Stimulated activated CD4-positive, alpha-beta T cell treated with anti-CD3 and anti-CD28 coated beads, Interleukin-2, amount 100 ng/mL, for 4 hours (primary cell): ENCODE measurements around the gene ST3GAL4.
"Not testable (repeated sequence)": the region's sequence is repeated elsewhere in the genome, so short reads cannot be mapped to it uniquely, and the experiment has no call there.

Experiments
- DNase-seq: peaks from one replicate; pipeline ENCODE4 v3.0.0-alpha.2; 2020; ENCODE audit warnings: low read depth

Gene ST3GAL4

DNA sequence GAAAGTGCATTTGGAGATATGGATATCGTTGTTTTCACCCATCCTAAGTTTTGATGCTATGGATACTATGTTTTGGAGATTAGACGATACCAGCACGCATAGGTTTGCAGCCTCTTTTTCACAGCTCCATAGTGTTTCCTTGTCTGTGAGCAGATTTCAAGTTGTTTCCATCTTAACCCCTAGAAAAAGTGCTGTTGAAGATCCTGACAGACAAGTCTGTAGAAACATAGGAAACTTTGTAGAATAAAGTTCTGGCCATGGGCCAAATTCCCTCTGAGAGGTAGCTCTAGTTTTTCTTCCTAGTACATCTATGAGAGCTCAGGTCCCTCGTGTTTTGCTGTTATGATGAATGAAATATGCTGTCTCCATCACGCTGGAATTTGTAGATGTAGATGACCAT lies 32.4 kb downstream of the ST3GAL4 start:
- DNase-seq = no peak

GRCh38 chr11:126390272-126390867 lies 34.9 kb downstream of the ST3GAL4 start:
- no peak for DNase-seq

DNA sequence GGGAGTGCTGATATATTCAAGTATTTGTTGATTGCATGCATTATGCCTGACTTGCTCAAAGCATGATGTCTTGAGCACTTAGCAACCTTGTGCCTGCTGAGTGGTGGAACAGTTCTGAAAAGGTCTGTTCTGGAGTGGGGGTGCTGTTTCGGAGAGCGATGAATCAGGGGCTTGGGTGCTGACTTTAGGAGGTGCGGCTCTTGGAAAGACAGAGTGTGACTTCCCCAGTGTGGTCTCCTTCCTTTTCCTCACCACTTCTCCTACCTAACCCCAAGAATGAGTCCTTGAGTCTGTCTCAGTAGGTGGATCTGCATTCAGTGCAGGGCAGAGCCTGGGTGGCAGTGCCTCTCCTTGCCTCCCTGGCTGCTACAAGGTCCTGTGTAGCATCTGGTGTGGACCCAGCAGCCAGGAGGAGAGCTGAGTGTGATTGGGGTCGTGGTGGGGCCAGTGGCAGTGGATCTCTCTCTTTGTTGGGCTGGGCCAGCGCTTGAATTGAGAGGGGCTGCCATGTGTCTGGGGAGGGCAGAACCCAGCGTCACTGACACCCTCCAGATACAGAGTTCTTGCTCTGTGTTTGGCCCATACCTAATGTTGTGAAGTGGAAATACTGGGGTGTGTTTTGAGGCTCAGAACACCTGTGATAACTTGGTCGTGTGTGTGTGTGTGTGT lies 35.9 kb downstream of the ST3GAL4 start:
- no peak for DNase-seq

- no peak for DNase-seq
These were observed 36.6 kb downstream of the ST3GAL4 start for GRCh38 chr11:126391970-126392632.

GRCh38 chr11:126392633-126393013 lies 37.1 kb downstream of the ST3GAL4 start:
- DNase-seq = no peak

DNA sequence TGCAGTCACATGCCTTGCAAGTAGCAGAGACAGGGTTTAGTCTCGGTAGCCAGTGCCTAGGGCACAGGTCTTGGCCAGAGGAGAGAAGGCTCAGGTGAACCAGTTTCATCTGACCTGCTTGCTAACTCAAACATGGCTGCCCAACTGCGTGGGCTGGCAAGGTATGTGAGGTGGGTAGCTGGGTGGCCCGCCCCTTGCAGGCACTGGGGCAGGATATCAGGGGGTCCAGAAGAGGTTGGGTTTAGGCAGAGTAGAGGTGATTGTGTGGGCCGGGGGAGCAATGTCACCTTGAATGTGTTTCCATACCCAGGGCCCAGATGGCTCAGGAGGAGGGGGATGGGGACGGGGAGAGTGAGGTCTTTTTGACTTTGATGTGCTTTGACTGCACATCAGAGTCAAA lies 37.7 kb downstream of the ST3GAL4 start:
- DNase-seq = no peak

- DNase-seq = no peak
These were observed 38.5 kb downstream of the ST3GAL4 start for GRCh38 chr11:126394036-126394435.

- not testable (repeated sequence) for DNase-seq
These were observed 39.2 kb downstream of the ST3GAL4 start for GRCh38 chr11:126394634-126395072.

- not testable (repeated sequence) for DNase-seq
These were observed 40.3 kb downstream of the ST3GAL4 start for GRCh38 chr11:126395784-126396183.

- DNase-seq = not testable (repeated sequence)
These were observed 40.8 kb downstream of the ST3GAL4 start for GRCh38 chr11:126396266-126396665.

DNA sequence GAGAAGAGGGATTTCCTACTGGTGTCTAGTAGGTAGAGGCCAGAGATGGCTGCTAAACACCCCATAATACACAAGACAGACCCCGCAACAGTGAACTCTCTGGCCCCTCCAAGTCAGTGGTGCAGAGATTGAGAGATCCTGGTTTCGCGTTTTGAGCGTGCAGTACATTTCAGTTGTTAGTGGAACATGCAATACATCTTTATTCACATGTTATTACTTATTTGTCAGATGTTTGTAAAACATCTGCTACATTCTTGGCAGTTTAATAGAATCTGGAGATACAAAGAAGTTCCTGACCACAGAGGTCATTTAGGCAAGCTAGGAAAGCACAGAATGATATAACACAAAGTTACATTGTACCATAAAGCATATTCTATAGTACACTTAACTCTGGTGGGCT lies 41.5 kb downstream of the ST3GAL4 start:
- no peak for DNase-seq

DNA sequence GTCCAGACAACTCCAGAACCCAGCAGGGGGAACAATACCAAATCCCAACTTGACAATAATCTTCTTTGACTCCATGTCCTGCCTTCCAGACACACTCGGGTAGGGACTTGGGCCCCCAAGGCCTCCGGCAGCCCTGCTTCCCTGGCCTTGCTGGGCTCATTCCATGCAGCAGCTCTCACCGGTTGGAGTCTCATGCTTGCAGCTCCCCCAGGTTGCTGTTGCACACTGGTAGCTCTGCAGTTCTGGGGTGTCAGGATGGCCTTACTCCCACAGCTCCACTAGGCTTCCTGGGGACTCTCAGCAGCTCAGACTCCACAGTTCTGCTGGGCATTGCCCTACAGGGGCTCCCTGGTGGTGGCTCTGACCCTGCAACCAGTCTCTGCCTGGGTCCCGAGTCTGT lies 42.8 kb downstream of the ST3GAL4 start:
- DNase-seq = no peak

DNA sequence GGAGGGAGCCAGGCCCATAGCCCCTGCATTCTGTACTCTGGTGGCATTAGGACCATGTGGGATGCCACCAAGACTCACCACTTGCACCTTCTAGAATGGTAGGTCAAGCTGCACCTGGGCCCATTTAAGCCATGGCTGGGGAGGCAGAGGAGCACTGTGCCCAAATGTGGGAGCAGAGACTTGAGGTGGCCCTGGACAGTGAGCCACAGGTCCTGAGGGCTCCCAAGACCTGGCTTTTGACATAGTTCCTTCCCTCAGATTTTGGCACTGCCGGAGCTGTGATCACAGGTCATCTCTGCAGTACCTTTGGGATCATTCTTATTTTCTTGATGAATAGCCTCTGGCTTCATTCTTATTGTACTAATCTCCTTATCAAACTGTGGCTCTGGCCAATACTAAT lies 43.2 kb downstream of the ST3GAL4 start:
- DNase-seq = no peak

DNA sequence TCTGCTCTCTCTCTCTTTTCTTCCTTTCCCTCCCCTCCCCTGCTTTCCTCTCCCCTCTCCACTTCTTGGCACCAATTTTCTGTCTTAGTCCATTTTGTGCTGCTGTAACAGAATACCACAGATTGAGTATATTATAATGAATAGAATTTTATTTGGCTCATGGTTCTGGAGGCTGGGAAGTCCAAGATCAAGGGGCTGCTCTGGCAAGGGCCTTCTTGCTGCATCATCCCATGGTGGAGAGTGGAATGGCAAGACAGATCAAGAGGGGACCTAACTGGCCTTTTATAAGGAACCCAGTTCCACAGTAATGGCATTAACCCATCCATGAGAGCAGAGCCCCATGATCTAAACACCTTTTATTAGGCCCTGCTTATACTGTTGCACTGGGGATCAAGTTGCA lies 44.5 kb downstream of the ST3GAL4 start:
- DNase-seq = no peak

DNA sequence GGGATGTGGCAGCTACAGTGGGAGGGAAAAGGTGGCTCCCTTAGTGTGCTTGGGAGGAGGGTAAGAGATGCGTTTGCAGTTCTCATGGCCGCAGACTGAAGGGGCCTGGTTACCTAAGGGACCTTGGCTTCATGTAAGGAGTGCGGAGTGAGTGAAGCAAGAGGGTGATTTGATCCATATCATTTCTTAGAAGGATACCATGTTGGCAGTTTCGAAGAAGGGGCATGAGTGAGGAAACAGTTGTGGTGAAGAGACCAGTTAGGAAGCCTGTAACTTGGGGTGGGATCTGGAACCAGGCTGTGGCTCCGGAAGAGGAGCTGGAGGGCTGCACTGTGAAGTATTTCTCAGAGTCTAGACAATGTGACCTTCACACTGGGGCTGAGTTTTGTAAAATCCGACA lies 45.0 kb downstream of the ST3GAL4 start:
- DNase-seq = no peak

- no peak for DNase-seq
These were observed 47.6 kb downstream of the ST3GAL4 start for GRCh38 chr11:126403022-126403581.

GRCh38 chr11:126403658-126404057 lies 48.2 kb downstream of the ST3GAL4 start:
- DNase-seq = no peak

- no peak for DNase-seq
These were observed 48.9 kb downstream of the ST3GAL4 start for GRCh38 chr11:126404367-126404766.

- no peak for DNase-seq
These were observed 49.9 kb downstream of the ST3GAL4 start for GRCh38 chr11:126405374-126405773.

DNA sequence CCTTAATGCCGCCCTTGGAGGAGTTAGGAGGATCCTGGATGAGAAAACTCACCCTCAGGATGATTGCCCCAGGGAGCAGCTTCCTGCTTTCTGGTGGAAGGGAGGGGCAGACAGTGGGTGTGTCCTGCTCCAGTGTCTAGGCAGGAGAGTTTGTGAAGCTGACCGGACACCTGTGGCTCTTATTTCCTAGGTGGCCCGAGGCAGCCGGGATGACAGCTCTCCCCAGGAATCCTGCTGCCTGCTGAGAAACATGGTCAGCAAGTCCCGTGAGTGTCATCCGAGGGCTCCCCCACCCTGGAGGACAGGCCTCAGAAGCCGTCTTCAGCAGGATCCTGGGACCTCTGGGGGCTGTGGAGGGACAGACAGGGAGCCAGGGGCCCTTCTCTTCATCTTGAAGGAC lies 50.4 kb downstream of the ST3GAL4 start:
- DNase-seq = no peak

DNA sequence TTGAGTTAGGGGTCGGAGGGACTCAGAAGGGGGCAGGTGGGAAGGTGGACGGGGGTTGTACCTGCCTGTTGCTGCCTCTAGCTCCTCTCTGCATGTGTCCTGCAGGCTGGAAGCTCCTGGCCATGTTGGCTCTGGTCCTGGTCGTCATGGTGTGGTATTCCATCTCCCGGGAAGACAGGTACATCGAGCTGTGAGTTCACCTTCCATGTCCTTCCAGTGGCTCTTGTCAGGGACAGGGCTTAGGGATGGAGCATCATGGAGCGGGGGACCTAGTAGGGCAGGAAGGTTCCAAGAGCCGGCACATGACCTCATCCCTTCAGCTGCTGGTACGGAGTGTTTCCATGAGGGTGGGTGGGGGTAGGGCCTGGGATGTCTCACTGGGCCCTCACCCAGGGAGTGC lies 50.9 kb downstream of the ST3GAL4 start:
- no peak for DNase-seq

DNA sequence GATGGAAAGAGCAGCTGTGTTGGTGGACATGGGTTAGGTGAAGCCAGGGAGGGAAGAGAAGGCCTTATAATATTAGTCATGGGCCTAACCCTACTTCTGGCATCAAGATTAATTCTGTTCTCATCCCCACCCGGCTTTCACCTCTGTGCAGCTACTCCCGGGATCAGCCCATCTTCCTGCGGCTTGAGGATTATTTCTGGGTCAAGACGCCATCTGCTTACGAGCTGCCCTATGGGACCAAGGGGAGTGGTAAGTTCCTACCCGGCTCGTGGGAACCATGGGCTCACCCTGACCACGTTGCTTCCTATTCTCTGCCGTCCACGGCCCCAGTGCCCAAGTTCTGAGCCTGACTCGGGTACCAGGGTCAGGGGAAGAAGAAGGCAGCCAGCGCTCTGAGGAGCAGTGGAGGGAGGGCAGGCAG lies 51.6 kb downstream of the ST3GAL4 start:
- no peak for DNase-seq

DNA sequence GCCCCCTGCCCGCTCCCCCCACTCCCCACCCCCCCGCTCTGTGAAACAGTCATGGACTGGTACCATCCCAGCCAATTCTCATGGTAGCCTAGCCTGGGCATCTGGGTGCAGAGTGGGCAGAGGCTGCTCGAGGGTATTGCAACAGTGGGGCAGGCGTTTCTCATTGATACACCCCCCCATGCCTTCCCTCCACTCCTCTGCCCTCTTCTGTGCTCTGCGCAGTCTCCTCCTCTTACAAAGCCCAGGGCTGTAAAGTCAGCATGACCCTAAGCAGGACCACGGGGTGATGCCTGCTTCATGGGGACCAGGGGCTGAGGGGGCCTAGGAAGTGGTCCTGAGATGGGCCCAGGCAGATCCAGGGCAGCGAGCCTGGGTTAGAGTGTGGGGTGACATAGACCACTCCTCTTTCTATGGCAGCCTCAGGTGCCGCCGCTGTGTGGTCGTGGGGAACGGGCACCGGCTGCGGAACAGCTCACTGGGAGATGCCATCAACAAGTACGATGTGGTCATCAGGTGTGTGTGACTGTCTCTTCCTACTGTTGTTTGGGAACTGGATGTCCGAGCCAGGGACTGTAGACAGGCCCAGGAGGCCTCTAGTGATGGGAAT lies 52.3 kb downstream of the ST3GAL4 start:
- no peak for DNase-seq
